NCI-H1048 (cell line): ENCODE data around the gene CBLL2.
"Not testable (repeated sequence)": the region's sequence is repeated elsewhere in the genome, so short reads cannot be mapped to it uniquely, and the experiment has no call there.

Experiments
- DNase-seq: peaks from one replicate; lab custom pipeline; 2025; lab: John Stamatoyannopoulos, UW

Gene CBLL2, protein sequence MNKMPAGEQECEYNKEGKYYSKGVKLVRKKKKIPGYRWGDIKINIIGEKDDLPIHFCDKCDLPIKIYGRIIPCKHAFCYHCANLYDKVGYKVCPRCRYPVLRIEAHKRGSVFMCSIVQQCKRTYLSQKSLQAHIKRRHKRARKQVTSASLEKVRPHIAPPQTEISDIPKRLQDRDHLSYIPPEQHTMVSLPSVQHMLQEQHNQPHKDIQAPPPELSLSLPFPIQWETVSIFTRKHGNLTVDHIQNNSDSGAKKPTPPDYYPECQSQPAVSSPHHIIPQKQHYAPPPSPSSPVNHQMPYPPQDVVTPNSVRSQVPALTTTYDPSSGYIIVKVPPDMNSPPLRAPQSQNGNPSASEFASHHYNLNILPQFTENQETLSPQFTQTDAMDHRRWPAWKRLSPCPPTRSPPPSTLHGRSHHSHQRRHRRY

DNA sequence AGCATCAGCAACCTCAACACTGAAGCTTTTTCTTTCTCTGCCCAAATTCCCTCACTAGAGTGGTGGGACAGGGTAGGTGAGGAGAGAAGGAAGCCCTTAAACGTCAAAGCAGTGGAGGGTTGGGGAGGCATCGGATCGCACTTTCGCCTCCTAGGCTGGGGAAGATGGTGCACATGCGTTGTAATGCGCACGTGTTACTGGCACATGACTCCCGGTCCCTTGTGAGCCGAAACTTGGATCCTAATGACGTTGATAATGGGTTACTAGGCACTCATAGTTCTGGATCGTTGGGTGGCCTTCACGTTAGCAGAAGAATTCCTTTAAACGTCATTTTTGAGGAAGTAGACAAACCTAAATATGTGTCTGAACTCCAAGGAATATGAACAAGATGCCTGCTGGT lies at the start of gene CBLL2:
Gene CBLL2 (plus strand): TSS at position 301 of the 400 bp plus-strand sequence. CDS start 79 bp downstream, at position 380.
- no peak for DNase-seq

GRCh38 chrX:22234380-22234779 lies 38.3 kb upstream of the CBLL2 start:
- no peak for DNase-seq

- DNase-seq, result no peak
Measured at GRCh38 chrX:22237479-22237878, 35.2 kb upstream of the CBLL2 start.

- no peak for DNase-seq
Measured at GRCh38 chrX:22246620-22247019, 26.1 kb upstream of the CBLL2 start.

GRCh38 chrX:22247169-22247568 lies 25.5 kb upstream of the CBLL2 start:
- no peak for DNase-seq

DNA sequence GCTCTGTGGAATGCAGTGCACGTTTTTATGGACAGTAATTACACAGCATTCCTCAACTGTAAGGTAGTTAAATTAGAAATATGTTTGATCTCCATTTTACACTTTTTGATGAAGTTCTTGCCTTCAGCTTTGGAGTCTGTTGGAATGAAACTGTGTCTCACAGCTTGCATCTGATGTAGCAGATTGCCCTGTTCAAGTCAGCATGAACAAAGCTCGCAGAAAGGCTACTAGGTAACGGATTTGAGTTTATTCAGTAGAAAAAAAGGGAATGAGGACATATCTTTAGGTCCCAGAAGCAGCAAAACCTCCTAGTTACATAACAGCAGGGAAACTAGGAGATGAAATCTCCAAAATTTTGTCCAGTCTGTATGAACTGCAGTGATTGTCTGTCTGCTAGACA lies 24.3 kb upstream of the CBLL2 start:
- no peak for DNase-seq

DNA sequence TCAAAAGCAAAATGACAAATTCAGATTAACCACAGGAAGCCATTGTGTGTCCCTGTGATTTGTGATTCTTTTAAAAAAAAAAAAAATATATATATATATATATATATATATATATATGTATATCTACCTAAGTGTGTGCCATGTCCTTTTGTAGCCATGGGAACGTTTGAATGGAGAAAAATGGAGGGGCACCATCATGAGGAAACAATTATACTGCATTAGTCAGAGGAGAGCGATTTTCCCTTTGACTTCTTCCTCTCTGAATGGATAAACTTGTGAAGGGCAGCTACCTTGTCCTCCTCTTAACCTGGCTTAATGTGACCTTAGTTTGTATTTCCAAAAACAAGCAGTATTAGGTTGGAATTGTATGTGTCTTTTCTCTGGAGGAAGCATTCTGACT lies 23.3 kb upstream of the CBLL2 start:
- DNase-seq, result no peak

DNA sequence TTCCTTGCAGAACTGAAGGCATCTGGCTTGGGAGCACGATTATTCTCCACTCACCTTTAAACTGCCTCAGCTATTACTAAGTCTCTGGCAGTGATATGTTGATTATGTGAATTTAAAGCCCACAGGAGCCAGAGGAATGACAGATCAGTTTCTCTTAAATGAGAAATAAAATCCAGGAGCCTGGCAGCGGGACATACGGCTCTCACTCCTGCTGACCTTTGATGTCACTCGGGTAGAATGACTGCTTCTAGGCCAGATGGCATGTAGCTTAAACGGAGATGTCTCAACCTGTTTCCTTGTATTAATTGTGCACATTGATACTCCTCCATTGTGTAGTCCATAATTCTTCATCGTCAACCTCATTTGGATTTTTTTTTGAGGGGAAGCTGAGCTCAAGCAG lies 4.0 kb upstream of the CBLL2 start:
- no peak for DNase-seq

GRCh38 chrX:22273714-22274317 lies 1.1 kb downstream of the CBLL2 start:
- no peak for DNase-seq

- no peak for DNase-seq
Measured at GRCh38 chrX:22276781-22277180, 4.1 kb downstream of the CBLL2 start.

DNA sequence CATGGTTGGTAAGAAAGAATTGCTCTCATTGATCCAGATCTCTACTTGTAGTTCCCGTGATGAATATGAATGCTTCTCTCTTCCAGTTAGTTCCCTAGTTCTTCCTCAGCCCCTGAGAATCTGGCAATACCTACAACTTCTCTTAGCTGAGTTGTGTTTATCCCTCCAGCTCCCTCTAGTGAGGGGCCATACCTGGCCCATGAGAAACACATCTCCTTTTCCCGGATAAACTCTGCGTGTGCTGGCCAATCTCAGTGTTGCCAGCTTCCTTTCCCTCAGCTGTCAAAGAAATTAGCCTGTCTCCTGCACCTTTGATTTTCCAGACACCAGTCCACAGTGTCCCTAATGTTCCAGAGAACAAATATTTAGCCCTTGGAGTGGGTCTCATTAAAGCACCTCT lies 5.7 kb downstream of the CBLL2 start:
- no peak for DNase-seq

DNA sequence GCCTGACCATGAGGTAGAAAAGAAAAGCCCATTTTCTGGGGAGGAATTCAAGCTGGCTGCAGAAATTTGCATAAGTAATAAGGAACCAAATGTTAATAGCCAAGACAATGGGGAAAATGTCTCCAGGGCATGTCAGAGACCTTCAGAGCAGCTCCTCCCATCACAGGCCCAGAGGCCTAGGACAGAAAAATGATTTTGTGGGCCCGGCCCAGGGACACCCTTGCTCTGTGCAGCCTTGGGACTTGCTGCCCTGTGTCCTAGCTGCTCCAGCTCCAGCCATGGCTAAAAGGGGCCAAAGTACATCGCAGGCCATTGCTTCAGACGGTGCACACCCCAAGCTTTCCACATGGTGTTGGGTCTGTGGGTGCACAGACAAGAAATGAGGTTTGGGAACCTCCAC lies 16.5 kb downstream of the CBLL2 start:
- DNase-seq, result not testable (repeated sequence)

GRCh38 chrX:22296871-22297270 lies 24.2 kb downstream of the CBLL2 start:
- no peak for DNase-seq

DNA sequence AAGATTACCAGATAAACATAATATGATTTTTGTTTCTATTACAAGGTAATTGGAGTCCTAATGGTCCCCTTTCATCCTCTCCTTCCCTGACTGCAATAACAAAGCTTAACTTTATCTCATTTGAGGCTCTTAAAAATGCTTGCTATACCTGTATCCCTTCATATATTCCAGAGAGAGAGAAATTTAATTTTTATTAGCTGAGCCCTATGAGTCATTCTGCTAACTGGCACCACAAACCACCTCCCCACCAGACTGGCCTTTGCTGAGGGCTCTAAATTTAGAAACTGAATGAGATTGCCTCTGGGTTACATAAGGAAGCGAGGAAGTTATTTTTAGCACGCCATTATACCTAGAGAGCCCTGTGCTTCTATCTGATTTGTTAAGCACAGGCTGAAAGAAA lies 27.4 kb downstream of the CBLL2 start:
- DNase-seq, result no peak

GRCh38 chrX:22310779-22311178 lies 38.1 kb downstream of the CBLL2 start:
- DNase-seq, result no peak

- DNase-seq, result no peak
Measured at GRCh38 chrX:22313766-22314165, 41.1 kb downstream of the CBLL2 start.

GRCh38 chrX:22314211-22314610 lies 41.5 kb downstream of the CBLL2 start:
- no peak for DNase-seq

DNA sequence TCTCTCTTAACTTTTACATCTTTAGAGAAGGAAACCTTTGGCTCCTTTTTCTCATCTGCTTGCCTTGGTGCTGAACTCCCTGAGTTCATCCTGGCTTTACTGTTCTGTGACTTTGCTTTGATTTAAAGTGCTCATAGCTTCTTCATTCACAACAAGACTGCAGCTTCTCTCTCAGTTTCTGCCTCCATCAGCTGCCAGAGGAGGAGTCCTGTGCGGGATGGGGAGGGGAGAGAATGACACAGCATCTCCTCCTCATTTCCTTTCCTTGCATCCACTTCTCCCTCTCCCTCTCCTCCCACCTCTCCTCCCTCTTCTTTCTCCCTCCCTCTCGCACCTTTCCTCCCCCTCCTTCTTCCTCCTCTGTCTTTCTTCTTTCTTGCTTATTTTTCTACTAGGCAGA lies 42.0 kb downstream of the CBLL2 start:
- no peak for DNase-seq

- DNase-seq, result no peak
Measured at GRCh38 chrX:22315151-22315550, 42.4 kb downstream of the CBLL2 start.

- DNase-seq, result no peak
Measured at GRCh38 chrX:22320236-22320873, 47.6 kb downstream of the CBLL2 start.

- DNase-seq, result no peak
Measured at GRCh38 chrX:22323541-22323940, 50.8 kb downstream of the CBLL2 start.
